Right lobe of liver (tissue), 4 donors: ENCODE results near the gene KCNQ5.

Source experiments
- CTCF ChIP-seq, 4 donors: fragments of 200-600 bp in 3 of 4; fragments of 450-650 bp in 1 of 4; IDR thresholded peaks; one replicate each; pipeline versions ENCODE4 v1.5.1 to v1.8.0; 2016 to 2022; ENCODE audit warnings: antibody characterized with exemption in 4 of 4, mild to moderate bottlenecking in 2 of 4
- POLR2A ChIP-seq: fragments of 450-650 bp; IDR thresholded peaks from one replicate; pipeline ENCODE4 v1.6.1; 2017; ENCODE audit warnings: antibody characterized with exemption, mild to moderate bottlenecking
- donor health status: DM: no; HTN: no; CAD: no.
- donor health status: DM: no; HTN: no; CAD: no.
- donor health status: DM: no; HTN: yes; CAD: no.

- TF ChIP-seq CTCF (IDR thresholded peaks at IDR 0.05) (no peak), POLR2A (no peak)
These were observed 242.4 kb downstream of the KCNQ5 start for GRCh38 chr6:72864236-72864635.
